Heart left ventricle (tissue), 13 donors: ENCODE results near the gene CCL19.

Source experiments
- POLR2A ChIP-seq, 2 donors: fragments of 450-650 bp; IDR thresholded peaks; one replicate each; pipeline ENCODE4 v1.6.1; 2017; ENCODE audit warnings: antibody characterized with exemption in 2 of 2, mild to moderate bottlenecking in 2 of 2, moderate library complexity in 2 of 2
- TF ChIP-seq, protein P1 (sequence below), 12 donors: fragments of 200-600 bp; sonication (generic) in 4 of 12; IDR thresholded peaks; one replicate each; pipeline versions ENCODE4 v1.5.0 to v1.8.0; 2018 to 2022; ENCODE audit warnings: antibody characterized with exemption in 12 of 12, mild to moderate bottlenecking in 5 of 12
- donor health status: ischemic (EF 13 %, LVEDD 7.1; RV severe dilation, severe dysfunction).
- donor health status: DM: no; HTN: yes; CAD: no.
- donor health status: DM: no; HTN: no; CAD: no.
- donor health status: ischemic (EF 25% LVEDD 6.9; RV normal size, moderate dysfunction).
- donor health status: ischemic (EF 25% LVEDD 5.7; RV mildly dilated, moderate dysfunction).
- donor health status: ischemic (EF 35%, LVEDD 5.7; RV mildly dilated, moderate dysfunction).
- donor health status: nonischemic (EF 11% LVEDD 7.7; RV severe dilation, severe dysfunction).
- donor health status: DM: yes; HTN: yes; CAD: no.
- donor health status: PGD.
- donor health status: ischemic (EF 29% LVEDD 5.4; RV normal size, mild dysfunction).
- donor health status: nonischemic (EF 23%, LVEDD 6.1; RV moderate dilation, normal function).

GRCh38 chr9:34723141-34723540, 32.1 kb upstream of the CCL19 start:
- no peak for TF ChIP-seq POLR2A (IDR thresholded peaks at IDR 0.05)
- TF ChIP-seq, protein P1, sequence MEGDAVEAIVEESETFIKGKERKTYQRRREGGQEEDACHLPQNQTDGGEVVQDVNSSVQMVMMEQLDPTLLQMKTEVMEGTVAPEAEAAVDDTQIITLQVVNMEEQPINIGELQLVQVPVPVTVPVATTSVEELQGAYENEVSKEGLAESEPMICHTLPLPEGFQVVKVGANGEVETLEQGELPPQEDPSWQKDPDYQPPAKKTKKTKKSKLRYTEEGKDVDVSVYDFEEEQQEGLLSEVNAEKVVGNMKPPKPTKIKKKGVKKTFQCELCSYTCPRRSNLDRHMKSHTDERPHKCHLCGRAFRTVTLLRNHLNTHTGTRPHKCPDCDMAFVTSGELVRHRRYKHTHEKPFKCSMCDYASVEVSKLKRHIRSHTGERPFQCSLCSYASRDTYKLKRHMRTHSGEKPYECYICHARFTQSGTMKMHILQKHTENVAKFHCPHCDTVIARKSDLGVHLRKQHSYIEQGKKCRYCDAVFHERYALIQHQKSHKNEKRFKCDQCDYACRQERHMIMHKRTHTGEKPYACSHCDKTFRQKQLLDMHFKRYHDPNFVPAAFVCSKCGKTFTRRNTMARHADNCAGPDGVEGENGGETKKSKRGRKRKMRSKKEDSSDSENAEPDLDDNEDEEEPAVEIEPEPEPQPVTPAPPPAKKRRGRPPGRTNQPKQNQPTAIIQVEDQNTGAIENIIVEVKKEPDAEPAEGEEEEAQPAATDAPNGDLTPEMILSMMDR (IDR thresholded peaks at IDR 0.05), result no peak
